ENCODE results near the gene PKDCC. TPM values are rescaled to one million over a fixed set of nuclear protein-coding genes. Genes with fewer than 3 reads are reported as not detected.

PKDCC gene
- polyA plus RNA-seq, 3 donors from 2014 or later: not detected

DNA sequence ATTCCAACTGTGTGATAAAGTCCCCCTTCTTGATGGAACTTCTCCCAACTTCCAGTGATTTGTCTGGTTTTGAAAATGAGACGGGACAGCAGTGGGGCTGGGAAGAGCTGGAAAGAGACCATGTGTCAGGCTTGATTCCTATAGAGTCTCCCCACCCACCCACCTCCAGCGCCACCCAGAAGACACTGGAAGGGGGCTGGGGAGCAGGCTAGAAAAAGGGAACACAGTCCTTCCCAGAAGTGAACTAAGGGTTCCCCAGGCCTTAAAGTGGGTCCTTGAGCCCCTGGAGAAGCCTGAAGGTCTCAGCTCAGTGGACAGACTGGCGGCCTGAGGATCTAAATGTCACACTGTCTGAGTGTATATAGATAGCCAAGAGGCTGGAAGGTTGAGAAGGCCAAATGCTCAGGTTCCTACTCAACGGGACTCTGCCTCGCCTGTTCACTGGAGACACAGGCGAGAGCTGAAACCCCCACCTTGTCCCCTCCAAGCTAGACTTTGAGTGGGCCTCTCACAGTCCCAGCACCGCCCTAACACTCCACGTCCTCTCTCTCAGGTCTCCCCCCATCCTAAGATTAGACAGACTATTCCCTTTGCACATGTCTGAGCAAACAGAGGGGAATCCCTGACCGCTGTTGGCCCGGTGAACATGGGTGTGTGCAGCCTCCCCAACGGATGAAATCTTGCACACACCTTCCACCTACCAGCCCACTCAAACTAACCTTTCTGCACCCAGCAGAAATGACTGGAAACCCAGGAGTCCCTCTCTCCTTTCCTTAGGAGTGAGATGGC lies 1.6 kb downstream of the PKDCC start:
- DNase-seq: no peak
- H3K36me3 Mint-ChIP-seq: no peaks in the 10 kb centered on the region
- H3K4me1 Mint-ChIP-seq: peaks cover 5 to 14% of the 10 kb centered on the region in 2 donors
- no peaks in the 10 kb centered on the region for H3K9me3 Mint-ChIP-seq
- peaks cover 5 to 22% (median 10%) of the 10 kb centered on the region in 3 donors for H3K27me3 Mint-ChIP-seq (ENCODE audit: low read depth in 3 of 3)
- peak overlapping the region; percentile 56 to 79 (median 70) for H3K4me3 Mint-ChIP-seq
- no peak overlapping the region for H3K27ac Mint-ChIP-seq

DNA sequence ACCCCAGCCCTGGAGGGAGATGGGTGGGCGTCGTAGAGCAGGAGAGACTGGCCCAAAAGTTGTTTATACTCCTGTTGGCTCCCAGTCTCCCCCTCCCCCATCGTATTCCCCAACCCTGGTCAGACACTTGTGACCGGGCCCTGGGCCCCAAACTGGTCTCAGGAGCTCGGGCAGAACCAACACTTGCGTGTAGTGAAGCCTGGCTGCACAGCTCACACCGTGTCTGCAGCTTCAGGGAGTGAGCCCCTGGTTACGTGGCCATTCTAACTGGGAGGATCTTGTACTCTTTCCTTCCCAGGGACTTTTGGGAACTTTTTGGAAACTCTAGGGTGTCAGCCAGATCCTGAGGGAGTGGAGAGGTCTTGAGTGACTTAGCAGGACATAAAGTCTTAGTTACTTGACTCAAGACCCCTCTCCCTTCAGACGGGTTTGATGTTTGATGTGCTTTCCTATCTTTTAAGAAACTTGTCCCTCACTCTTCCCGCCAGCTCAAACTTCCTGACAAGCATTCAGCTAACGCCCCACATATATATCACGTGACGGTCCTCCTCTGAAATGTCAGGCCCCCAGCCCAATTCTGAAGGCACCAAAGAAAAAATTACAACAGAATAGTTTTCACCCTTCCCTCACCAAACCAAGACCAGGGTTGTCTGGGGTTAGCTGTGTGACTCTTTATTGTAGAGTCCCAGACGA lies 2.3 kb downstream of the PKDCC start:
- DNase-seq: no peak
- peaks cover 5 to 14% of the 10 kb centered on the region in 2 donors for H3K4me1 Mint-ChIP-seq
- H3K27ac Mint-ChIP-seq: no peak overlapping the region
- peak overlapping the region in 3 of 5 donors; percentile 19 to 64 (median 56) for H3K4me3 Mint-ChIP-seq
- no peaks in the 10 kb centered on the region for H3K9me3 Mint-ChIP-seq
- H3K27me3 Mint-ChIP-seq (ENCODE audit: low read depth in 3 of 3): peaks cover 5 to 25% (median 7%) of the 10 kb centered on the region in 3 donors
- H3K36me3 Mint-ChIP-seq: no peaks in the 10 kb centered on the region

DNA sequence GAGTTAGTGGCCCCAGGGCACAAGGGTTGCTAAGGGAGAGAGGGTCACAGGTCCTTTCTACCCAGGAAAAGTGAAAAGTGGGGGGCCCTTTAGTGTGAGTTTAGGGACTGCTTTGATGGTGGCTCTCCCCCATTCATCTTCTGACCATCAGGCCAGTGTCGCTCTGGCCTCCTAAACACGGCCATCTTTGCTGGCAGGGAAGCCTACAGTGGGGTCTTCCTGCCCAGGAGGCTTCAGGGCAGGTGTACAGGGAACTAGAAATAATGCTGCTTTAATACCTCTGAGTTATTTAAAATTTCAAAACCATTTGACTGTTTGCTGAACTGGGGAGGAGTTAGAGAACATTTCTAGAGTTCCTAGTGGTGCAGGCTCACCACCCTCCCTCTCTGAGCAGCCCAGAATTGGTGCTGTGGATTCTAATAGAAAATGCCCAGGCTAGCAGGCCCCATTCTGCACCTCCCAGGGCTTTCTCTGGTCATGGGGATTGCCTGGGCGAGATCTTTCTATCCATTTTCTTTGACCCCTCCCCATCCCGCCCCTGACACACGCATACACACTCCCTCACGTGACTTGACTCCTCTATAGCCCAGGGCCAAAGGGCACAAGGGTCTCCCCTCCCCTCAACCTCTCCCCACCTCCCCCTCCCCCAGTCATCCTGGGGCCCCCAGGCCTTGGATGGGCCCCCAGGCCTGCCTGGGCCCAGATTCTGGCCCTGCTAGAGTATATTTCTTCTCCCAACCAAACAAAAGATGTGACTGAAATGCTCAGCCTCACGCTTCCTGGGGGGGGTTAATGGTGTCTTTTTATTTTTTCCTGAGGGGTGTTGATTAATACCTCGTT lies 3.1 kb downstream of the PKDCC start:
- Mint-ChIP-seq H3K9me3 (no peaks in the 10 kb centered on the region), H3K4me3 (no peak overlapping the region), H3K4me1 (peaks cover 5 to 14% of the 10 kb centered on the region in 2 donors), H3K27me3 (ENCODE audit: low read depth in 3 of 3) (peaks cover 5 to 21% (median 7%) of the 10 kb centered on the region in 3 donors), H3K36me3 (no peaks in the 10 kb centered on the region), H3K27ac (no peak overlapping the region)
- DNase-seq: no peak

DNA sequence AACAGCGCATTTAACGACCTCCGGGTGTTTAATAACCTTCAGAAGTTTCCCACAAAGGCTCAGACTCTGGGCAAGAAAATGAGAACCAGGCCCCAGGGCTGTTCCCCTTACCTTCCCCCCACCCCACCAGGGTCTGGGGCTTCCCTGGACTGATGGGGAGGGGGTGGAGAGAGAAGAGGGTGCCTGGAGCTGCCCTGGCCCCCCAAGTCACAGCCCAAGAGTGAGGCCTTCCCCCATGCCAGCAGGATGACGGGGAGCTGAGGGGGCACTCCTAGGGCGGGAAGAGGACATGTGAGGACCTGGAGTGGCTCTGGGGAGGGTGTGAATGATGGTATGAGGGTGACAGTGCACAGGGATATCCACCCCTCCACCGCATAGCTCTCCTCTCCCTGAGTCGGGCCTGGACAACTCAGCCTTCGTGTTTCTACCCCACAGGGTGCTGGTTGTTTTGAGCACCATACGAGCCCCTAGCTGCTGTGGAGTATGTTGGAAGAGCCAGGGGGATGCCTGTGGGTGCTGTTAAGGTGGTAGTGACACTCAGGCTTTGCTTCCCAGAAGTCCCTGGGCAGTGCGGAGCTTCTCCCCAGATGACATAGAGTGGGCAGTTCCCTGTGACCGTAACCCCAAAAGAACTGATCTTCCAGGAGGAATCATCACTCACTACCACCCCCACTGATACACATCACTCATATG lies 3.9 kb downstream of the PKDCC start:
- Mint-ChIP-seq H3K4me3 (no peak overlapping the region), H3K4me1 (peaks cover 5 to 9% of the 10 kb centered on the region in 2 donors), H3K9me3 (no peaks in the 10 kb centered on the region), H3K27ac (no peak overlapping the region), H3K36me3 (no peaks in the 10 kb centered on the region), H3K27me3 (ENCODE audit: low read depth in 3 of 3) (peaks cover 5 to 20% (median 7%) of the 10 kb centered on the region in 3 donors)
- DNase-seq: no peak

DNA sequence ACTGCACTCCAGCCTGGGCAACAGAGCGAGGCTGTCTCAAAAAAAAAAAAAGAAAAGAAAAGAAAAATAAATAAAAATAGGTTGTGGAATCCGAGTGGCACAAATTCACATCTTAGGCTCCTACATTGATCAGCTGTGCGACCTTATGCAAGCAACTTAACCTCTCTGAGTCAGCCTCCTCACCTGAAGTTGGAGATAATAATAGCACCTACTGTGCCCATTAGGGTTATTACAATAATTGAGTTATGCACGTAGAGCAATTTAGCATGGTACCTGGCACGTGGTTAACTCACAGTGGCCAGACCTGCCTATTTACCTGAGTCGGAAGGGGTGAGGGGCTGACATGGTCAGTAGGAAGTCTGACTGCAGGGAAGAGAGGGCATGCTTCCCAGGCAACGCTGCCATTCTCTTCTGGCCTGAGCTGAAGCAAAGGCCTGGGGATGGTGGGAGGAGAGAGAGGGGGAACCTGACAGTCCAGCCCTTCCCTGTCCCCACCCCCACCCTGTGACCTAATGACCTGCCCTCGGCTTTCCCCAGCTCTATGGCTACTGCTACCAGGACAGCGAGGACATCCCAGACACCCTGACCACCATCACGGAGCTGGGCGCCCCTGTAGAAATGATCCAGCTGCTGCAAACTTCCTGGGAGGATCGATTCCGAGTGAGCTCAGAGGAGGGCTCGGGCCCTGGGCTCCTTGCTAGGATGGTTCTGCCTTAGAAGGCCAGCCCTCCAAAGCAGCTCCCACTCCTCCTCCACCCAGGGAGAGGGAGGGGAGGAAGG lies 5.1 kb downstream of the PKDCC start:
- no peak for DNase-seq
- H3K27ac Mint-ChIP-seq: no peak overlapping the region
- peaks cover 4 to 5% of the 10 kb centered on the region in 2 donors for H3K4me1 Mint-ChIP-seq
- no peaks in the 10 kb centered on the region for H3K36me3 Mint-ChIP-seq
- peaks cover 5 to 25% (median 7%) of the 10 kb centered on the region in 3 donors for H3K27me3 Mint-ChIP-seq (ENCODE audit: low read depth in 3 of 3)
- no peak overlapping the region for H3K4me3 Mint-ChIP-seq
- H3K9me3 Mint-ChIP-seq: no peaks in the 10 kb centered on the region

DNA sequence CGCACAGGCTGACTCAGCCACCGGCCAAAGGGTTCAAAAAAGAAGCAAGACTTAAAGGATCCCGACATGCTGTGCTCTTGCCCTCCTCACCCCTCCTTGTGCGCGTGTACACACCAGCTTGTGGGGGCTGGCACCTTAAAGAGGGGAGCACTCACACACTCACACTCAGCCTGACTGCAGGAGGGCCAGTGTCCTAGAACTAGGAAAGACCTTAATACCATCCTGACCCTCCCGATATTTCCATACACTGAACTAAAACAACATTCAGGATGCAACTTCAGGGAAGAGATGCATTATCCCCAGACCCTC lies 5.6 kb downstream of the PKDCC start:
- no peak for DNase-seq
- Mint-ChIP-seq H3K4me3 (no peak overlapping the region), H3K27me3 (ENCODE audit: low read depth in 3 of 3) (peaks cover 5 to 25% (median 7%) of the 10 kb centered on the region in 3 donors), H3K27ac (no peak overlapping the region), H3K36me3 (no peaks in the 10 kb centered on the region), H3K4me1 (peaks cover 4 to 5% of the 10 kb centered on the region in 2 donors), H3K9me3 (no peaks in the 10 kb centered on the region)

DNA sequence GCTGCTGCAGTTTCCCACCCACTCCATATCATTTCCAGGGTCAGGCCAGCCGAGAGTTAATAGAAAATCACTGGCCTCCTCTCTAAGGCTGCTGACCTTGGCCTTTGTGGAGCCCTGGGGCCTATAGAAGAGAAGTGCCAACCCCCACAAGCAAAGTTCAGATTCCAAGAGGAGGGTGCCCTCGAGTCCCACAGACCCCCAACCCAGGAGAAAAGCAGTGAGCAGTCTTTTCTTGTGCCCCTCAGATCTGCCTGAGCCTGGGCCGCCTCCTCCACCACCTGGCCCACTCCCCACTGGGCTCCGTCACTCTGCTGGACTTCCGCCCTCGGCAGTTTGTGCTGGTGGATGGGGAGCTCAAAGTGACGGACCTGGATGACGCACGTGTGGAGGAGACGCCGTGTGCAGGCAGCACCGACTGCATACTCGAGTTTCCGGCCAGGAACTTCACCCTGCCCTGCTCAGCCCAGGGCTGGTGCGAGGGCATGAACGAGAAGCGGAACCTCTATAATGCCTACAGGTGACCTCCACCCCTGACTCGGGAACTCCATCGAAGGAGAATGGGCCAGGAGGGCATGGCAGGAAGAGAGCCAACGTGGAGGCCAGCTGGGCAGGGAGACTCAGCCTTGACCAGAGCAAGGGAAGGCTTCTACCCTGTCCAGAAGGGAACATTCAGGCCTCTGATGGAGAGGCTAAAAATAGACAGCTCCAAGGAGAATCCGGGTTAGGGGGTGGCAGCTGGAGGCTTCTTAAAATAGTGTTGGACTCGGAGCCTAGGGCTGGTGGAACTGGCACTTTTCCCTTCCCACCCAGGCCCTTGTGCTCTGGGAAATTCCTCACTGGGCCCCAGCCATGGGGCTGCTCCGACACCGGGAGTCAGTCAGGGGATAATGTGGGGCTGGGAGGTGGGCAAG lies 6.2 kb downstream of the PKDCC start:
- no peak for DNase-seq
- H3K36me3 Mint-ChIP-seq: no peaks in the 10 kb centered on the region
- peaks cover 0 to 1% of the 10 kb centered on the region in 2 donors for H3K4me1 Mint-ChIP-seq
- H3K27ac Mint-ChIP-seq: peak overlapping the region in 1 of 6 donors; percentile 50
- no peaks in the 10 kb centered on the region for H3K9me3 Mint-ChIP-seq
- H3K4me3 Mint-ChIP-seq: no peak overlapping the region
- H3K27me3 Mint-ChIP-seq (ENCODE audit: low read depth in 3 of 3): peaks cover 3 to 25% (median 5%) of the 10 kb centered on the region in 3 donors

DNA sequence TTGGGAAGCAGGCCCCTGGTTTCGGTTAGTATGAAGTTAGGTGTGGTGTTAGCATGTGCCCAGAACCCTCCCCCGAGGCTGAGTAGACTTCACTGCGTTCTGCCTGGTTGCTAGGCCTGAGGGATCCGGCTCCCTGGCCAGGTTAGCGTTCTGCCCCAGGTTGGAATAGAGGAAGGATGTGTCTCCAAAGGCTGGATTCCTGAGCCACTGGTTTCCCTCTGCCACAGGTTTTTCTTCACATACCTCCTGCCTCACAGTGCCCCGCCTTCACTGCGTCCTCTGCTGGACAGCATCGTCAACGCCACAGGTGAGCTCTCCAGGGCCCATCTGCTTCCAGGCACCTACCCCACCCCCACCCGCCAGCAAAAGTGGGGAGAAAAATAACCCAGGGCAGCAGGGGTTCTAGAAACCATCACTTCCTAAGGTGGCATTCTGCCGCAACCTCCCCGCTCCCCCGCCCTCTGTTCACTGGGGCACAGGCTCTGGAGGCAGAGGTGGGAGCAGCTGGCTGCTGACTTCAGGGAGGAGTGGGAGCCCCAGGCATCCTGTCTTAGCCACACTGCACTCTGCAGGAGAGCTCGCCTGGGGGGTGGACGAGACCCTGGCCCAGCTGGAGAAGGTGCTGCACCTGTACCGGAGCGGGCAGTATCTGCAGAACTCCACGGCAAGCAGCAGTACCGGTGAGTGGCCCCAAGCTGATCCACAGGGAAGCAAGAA lies 7.1 kb downstream of the PKDCC start:
- H3K27ac Mint-ChIP-seq: no peak overlapping the region
- H3K9me3 Mint-ChIP-seq: no peaks in the 10 kb centered on the region
- H3K27me3 Mint-ChIP-seq (ENCODE audit: low read depth in 3 of 3): peaks cover 0 to 20% (median 1%) of the 10 kb centered on the region in 3 donors
- H3K36me3 Mint-ChIP-seq: no peaks in the 10 kb centered on the region
- H3K4me1 Mint-ChIP-seq: no peaks in the 10 kb centered on the region
- no peak overlapping the region for H3K4me3 Mint-ChIP-seq
- no peak for DNase-seq

DNA sequence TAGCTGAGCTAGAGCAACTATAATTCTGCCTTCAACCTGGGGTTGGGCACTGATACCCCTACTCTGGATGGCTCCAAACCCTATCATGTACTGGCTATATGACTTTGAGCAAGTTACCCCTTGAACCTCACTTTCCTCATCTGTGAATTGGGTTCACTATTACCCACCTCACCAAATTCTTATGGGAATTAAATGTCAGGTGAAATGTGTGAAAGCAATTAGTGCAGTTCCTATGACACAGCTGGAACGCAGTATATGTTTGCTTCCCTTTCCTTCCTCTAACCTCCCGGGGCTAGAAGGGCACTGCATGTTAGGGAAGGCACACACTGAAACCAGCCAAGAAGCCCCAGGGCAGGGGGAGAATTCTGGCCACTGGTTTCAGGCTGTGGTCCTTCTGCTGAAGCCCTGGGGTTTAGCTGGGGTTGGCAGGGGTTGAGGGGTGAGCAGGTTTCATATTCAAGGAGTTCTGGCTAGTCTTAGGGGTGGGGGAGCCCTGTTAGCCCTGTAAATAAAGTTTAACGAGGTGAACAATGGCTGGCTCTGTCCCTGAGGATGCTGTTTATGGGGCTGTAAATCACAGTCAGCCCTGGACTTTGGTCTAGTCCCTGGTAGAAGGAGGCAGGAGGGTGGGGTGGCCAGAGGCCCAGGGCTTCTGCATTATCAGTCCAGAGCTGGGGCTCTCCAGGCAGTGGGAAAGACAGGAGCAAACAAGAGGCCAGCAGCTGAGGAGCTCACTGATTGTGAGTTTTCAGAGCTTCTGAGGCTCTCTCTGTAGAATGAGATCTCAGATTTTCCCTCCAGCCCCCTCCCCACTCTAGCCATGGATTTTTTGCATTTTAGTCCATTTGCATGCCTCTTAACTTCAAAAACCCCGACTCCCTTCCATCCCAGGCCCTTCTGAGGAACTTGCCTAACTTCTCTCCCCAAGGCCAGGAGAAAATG lies 8.0 kb downstream of the PKDCC start:
- Mint-ChIP-seq H3K27ac (no peak overlapping the region), H3K4me3 (no peak overlapping the region), H3K36me3 (no peaks in the 10 kb centered on the region), H3K27me3 (ENCODE audit: low read depth in 3 of 3) (peaks cover 0 to 15% (median 0%) of the 10 kb centered on the region in 3 donors), H3K9me3 (no peaks in the 10 kb centered on the region), H3K4me1 (no peaks in the 10 kb centered on the region)
- DNase-seq: no peak

DNA sequence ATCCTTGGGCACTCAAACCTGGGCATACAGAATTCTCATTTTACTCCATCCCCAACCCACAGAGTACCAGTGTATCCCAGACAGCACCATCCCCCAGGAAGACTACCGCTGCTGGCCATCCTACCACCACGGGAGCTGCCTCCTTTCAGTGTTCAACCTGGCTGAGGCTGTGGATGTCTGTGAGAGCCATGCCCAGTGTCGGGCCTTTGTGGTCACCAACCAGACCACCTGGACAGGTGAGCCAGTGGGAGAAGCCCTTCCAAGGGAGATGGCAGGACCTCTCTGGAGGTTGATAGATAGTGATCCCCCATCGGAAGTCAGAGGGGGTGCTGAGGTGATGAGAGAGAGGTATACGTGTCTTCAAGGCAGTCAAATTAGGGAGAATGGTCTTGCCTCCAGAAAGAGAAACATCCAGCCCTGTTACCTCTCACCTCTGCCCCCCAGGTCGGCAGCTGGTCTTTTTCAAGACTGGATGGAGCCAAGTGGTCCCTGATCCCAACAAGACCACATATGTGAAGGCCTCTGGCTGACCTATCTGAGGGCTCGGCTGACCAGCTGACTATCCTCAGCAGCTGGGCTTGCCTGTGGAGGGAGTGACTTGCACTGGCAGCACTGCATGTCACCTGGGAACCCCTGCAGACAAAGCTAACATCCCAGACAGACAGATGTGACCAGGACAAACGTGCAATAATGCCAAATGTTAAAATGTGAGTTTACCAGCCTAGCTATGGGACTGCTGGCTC lies 9.5 kb downstream of the PKDCC start:
- H3K9me3 Mint-ChIP-seq: no peaks in the 10 kb centered on the region
- no peak overlapping the region for H3K4me3 Mint-ChIP-seq
- H3K27me3 Mint-ChIP-seq (ENCODE audit: low read depth in 3 of 3): peaks cover 0 to 15% (median 0%) of the 10 kb centered on the region in 3 donors
- no peak for DNase-seq
- no peak overlapping the region for H3K27ac Mint-ChIP-seq
- H3K4me1 Mint-ChIP-seq: no peaks in the 10 kb centered on the region
- no peaks in the 10 kb centered on the region for H3K36me3 Mint-ChIP-seq

All from immature natural killer cell (primary cell).